Testis (tissue), 5 donors: Measurements from ENCODE around the gene VWC2. TPM values are rescaled to one million over a fixed set of nuclear protein-coding genes. Genes with fewer than 3 reads are reported as not detected.

Experiments used
- DNase-seq: peaks from one replicate; pipeline ENCODE4 v3.0.0-alpha.2; 2019
- H3K27ac ChIP-seq, 2 donors: fragments of 200-600 bp; sonication (generic); one replicate each; pipeline ENCODE4 v1.5.1; 2019
- H3K27me3 ChIP-seq: fragments of 200-600 bp; sonication (generic); one replicate; pipeline ENCODE4 v1.5.1; 2019
- H3K36me3 ChIP-seq: fragments of 200-600 bp; sonication (generic); one replicate; pipeline ENCODE4 v1.5.1; 2017; ENCODE audit warnings: low read depth; ENCODE audit errors: missing control alignments
- H3K4me1 ChIP-seq: fragments of 200-600 bp; sonication (generic); one replicate; pipeline ENCODE4 v1.5.1; 2019
- H3K4me3 ChIP-seq, 2 donors: fragments of 200-600 bp; sonication (generic); one replicate each; pipeline ENCODE4 v1.5.1; 2017 to 2019
- H3K9me3 ChIP-seq: fragments of 200-600 bp; sonication (generic); one replicate; pipeline ENCODE4 v1.5.1; 2017
- POLR2A ChIP-seq: fragments of 450-650 bp; IDR thresholded peaks from one replicate; pipeline ENCODE4 v1.6.1; 2017; ENCODE audit warnings: antibody characterized with exemption, mild to moderate bottlenecking, moderate library complexity
- WGBS, 2 donors: methylation state at CpG; one replicate each; pipeline ENCODE4 v1.1.5; 2018; 5-methylcytosine and 5-hydroxymethylcytosine counted together
- intact Hi-C: fragments of 100-400 bp; cut with DNase I; formaldehyde crosslinking; loops from one replicate; pipeline ENCODE4 v1.15.1; 2023; ENCODE audit warnings: low total_unique reads
- long read RNA-seq, 2 donors: transcript quantifications; one replicate each; lab custom pipeline, GENCODE V29; 2026
- polyA plus RNA-seq: library from polyadenylated mRNA; stranded (reverse); fragments of 350-450 nt; fragmentation: Illumina TruSeq; extraction: RNeasy Lipid Tissue Mini Kit (QIAGEN cat#74804); gene quantifications from one replicate; pipeline ENCODE4 v1.2.3, GENCODE V29; 2014; ENCODE audit warnings: low read depth, low replicate concordance; ENCODE audit not compliant: insufficient read depth
- total RNA-seq, 2 donors: library from RNA; depleted of rRNA; stranded (reverse); fragments of >200 nt; gene quantifications; one replicate each; pipeline ENCODE4 v1.2.3, GENCODE V29; 2016
- TF ChIP-seq, protein P1 (sequence below), 3 experiments: fragments of 450-650 bp in 2 of 3; fragments of 200-600 bp in 1 of 3; sonication (generic) in 1 of 3; IDR thresholded peaks; one replicate each; pipeline ENCODE4 v1.5.1; 2016 to 2019; ENCODE audit warnings: antibody characterized with exemption in 3 of 3, mild to moderate bottlenecking in 2 of 3, moderate library complexity in 1 of 3

VWC2 gene
- total RNA-seq (under 1 TPM; 0.19 to 0.31 TPM), polyA plus RNA-seq (0.08 TPM)
- long read RNA-seq, donor 1, full-length matches to known transcripts, result 1 of 1 reads
- long read RNA-seq, donor 1, partial matches to known transcripts, result 0 of 1 reads
- long read RNA-seq, donor 1, other reads (novel, unspliced or antisense), result 0 of 1 reads
- long read RNA-seq, donor 2, result 0 reads

DNA sequence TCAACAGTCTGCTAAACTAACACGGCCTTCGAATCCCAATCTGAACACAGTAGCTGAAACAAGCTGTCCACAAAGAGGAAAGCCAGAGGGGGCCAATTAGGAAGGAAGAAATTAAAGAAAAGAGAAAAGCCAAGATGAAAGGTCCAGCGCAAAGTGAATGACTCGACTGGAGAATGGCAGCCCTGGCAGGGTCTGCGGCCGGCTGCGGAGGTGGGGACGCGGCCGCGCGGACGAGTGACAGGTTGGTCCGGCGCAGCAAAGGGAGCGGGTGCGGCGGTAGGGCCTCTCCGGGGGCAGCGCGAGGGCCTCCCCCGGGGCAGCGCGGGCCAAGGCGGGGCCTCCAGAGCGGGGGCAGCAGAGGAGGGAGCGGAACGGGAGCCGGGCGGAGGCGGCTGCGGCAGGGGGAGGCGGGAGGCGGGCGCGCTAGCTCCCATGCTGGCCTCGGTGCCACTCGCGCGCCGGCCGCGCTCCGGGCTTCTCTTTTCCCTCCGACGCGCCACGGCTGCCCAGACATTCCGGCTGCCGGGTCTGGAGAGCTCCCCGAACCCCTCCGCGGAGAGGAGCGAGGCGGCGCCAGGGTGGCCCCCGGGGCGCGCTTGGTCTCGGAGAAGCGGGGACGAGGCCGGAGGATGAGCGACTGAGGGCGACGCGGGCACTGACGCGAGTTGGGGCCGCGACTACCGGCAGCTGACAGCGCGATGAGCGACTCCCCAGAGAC is at the start of gene VWC2:
TSS of gene VWC2 (plus strand) at position 421 of the 718 bp plus-strand sequence. CDS start 1,798 bp downstream, outside the sequence.
- H3K36me3 ChIP-seq, result no peaks in the 10 kb centered on the region
- DNase-seq, result no peak
- no peak within 1 kb of the TSS for H3K27ac ChIP-seq
- intact Hi-C loops, result no loop called here
- H3K4me3 ChIP-seq, result peak within 1 kb of the TSS; percentile 22 to 56
- H3K9me3 ChIP-seq, result no peaks in the 10 kb centered on the region
- no peak for TF ChIP-seq POLR2A
- no peaks in the 10 kb centered on the region for H3K4me1 ChIP-seq
- 0% methylated on average over 18 to 31 of the region's 75 CpGs for WGBS, 2 donors
- no peaks in the 10 kb centered on the region for H3K27me3 ChIP-seq

- Histone ChIP-seq H3K27me3 (no peaks in the 10 kb centered on the region), H3K4me1 (no peaks in the 10 kb centered on the region), H3K27ac (no peak overlapping the region), H3K4me3 (no peak overlapping the region), H3K9me3 (no peaks in the 10 kb centered on the region), H3K36me3 (no peaks in the 10 kb centered on the region)
- intact Hi-C loops, result no loop called here
- TF ChIP-seq, protein P1, sequence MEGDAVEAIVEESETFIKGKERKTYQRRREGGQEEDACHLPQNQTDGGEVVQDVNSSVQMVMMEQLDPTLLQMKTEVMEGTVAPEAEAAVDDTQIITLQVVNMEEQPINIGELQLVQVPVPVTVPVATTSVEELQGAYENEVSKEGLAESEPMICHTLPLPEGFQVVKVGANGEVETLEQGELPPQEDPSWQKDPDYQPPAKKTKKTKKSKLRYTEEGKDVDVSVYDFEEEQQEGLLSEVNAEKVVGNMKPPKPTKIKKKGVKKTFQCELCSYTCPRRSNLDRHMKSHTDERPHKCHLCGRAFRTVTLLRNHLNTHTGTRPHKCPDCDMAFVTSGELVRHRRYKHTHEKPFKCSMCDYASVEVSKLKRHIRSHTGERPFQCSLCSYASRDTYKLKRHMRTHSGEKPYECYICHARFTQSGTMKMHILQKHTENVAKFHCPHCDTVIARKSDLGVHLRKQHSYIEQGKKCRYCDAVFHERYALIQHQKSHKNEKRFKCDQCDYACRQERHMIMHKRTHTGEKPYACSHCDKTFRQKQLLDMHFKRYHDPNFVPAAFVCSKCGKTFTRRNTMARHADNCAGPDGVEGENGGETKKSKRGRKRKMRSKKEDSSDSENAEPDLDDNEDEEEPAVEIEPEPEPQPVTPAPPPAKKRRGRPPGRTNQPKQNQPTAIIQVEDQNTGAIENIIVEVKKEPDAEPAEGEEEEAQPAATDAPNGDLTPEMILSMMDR (IDR thresholded peaks at IDR 0.05), result no peak
- TF ChIP-seq POLR2A, result no peak
- no peak for DNase-seq
These were observed 49.4 kb upstream of the VWC2 start for GRCh38 chr7:49724071-49724470.

- H3K9me3 ChIP-seq, result no peaks in the 10 kb centered on the region
- no peaks in the 10 kb centered on the region for H3K4me1 ChIP-seq
- no peak overlapping the region for H3K4me3 ChIP-seq
- no peak overlapping the region for H3K27ac ChIP-seq
- intact Hi-C loops, result no loop called here
- no peak for TF ChIP-seq POLR2A
- TF ChIP-seq, protein P1 (IDR thresholded peaks at IDR 0.05), result no peak
- H3K27me3 ChIP-seq, result no peaks in the 10 kb centered on the region
- H3K36me3 ChIP-seq, result no peaks in the 10 kb centered on the region
- no peak for DNase-seq
- 43 to 47% methylated on average over 2 of the region's 2 CpGs for WGBS, 2 donors
These were observed 41.6 kb upstream of the VWC2 start for GRCh38 chr7:49731836-49732235.

GRCh38 chr7:49762666-49763065 is 10.8 kb upstream of the VWC2 start:
- Histone ChIP-seq H3K27me3 (no peaks in the 10 kb centered on the region), H3K27ac (no peak overlapping the region), H3K4me3 (no peak overlapping the region), H3K36me3 (no peaks in the 10 kb centered on the region), H3K4me1 (no peaks in the 10 kb centered on the region), H3K9me3 (no peaks in the 10 kb centered on the region)
- TF ChIP-seq POLR2A, result no peak
- TF ChIP-seq, protein P1 (IDR thresholded peaks at IDR 0.05), result no peak
- no peak for DNase-seq
- 80 to 81% methylated on average over 3 of the region's 3 CpGs for WGBS, 2 donors
- intact Hi-C loops, result no loop called here

- intact Hi-C loops, result no loop called here
- WGBS, 2 donors, result 88% methylated on average over 3 of the region's 3 CpGs
These were observed 9.6 kb upstream of the VWC2 start for GRCh38 chr7:49763791-49764190.

More at GRCh38 chr7:49763791-49764190, 9.6 kb upstream of the VWC2 start:
- Histone ChIP-seq H3K4me1 (no peaks in the 10 kb centered on the region), H3K4me3 (no peak overlapping the region), H3K9me3 (no peaks in the 10 kb centered on the region), H3K36me3 (no peaks in the 10 kb centered on the region), H3K27me3 (no peaks in the 10 kb centered on the region), H3K27ac (no peak overlapping the region)
- DNase-seq, result no peak
- TF ChIP-seq POLR2A, result no peak
- TF ChIP-seq, protein P1 (IDR thresholded peaks at IDR 0.05), result no peak
